Stimulated activated CD4-positive, alpha-beta T cell treated with anti-CD3 and anti-CD28 coated beads, TNF-alpha, amount 100 ng/mL, for 48 hours (primary cell): ENCODE data around the gene KCNJ14.
"Not testable (repeated sequence)": the region's sequence is repeated elsewhere in the genome, so short reads cannot be mapped to it uniquely, and the experiment has no call there.

Experiments used
- DNase-seq, 3 donors: peaks; one replicate each; pipeline ENCODE4 v3.0.0-alpha.2; 2020; ENCODE audit warnings: low read depth in 3 of 3

Gene KCNJ14

DNA sequence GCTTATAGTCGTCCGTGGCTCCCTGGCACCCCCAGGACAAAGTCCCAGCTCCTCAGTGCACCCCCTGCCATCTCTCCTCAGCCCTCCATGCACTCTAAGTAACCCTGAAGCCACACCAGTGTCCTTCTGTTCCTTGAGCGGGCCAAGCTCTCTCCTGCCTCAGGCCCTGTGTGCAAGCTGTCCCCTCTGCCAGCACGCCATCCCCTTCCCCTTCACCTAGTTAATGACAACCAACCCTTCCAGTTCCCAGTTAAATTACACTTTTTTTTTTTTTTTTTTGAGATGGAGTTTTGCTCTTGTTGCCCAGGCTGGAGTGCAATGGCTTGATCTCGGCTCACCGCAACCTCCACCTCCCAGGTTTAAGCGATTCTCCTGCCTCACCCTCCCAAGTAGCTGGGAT is 33.1 kb downstream of the KCNJ14 start:
- DNase-seq, result not testable (repeated sequence)

DNA sequence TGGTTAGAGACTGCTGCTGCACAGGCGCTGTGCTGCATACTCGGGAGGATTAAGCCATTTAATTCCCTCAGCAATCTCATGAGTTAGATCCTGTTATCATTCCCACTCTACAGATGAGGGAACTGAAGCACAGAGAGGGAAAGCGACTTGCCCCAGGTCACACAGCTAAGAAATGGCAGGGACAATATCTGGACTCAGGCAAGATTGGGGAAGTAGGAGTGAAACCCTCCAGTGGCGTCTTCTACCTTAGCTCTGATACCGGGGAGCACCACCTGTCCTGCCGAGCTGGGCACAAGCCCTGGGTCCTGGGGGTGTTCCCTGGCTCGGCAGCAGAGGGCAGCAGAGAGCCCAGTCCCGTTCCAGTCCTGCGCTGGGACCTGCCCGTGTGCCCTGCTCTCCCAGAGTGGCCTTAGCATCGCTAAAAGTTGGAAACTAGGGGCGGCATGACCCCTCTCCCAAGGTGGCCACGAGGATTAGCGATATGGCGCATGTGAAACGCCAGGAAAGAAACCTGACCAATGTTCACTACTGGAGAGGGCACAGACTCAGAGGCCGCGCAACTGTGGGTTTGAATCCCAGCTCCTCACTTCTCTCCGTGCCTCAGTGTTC is 34.3 kb downstream of the KCNJ14 start:
- peak; percentile 67 to 79 (median 75) for DNase-seq

DNA sequence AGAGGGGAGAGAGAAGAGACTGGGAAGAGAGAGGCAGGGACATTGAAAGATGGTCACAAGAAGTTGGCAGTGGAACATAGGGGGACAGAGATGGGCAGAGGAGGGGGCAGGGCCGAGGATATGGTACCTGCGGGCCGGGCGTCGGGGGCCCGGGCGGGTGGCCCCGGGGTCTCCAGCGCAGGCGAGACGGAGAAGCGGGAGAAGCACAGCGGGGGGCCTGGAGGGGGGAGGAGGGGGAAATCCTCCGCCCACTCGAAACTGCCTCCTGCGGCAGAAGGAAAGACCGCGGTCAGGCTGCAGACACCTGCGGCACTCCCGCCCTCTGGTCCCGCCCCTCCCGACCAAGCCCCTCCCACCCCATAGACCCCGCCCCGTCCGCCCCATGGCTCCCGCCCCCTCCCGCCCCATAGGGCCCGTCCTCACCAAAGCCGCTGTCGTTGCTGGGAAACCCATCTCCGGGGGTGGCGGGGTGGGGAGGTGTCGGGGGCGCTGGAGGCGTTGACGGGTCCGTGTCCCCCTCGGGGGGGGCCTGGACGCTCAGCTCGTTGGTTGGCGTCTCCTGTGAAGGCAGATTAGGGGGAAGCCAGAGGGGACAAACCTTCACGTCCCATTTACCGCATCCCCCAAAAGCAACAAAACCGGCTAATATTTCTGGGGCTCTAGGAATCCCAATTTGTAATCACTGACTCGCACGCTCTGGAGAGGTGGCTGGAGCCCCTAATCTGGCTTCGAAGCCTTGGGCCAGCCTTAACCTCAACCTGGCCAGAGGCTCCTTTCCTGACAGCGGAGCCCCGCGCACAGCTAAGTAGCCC is 35.8 kb downstream of the KCNJ14 start:
- DNase-seq, result no peak

DNA sequence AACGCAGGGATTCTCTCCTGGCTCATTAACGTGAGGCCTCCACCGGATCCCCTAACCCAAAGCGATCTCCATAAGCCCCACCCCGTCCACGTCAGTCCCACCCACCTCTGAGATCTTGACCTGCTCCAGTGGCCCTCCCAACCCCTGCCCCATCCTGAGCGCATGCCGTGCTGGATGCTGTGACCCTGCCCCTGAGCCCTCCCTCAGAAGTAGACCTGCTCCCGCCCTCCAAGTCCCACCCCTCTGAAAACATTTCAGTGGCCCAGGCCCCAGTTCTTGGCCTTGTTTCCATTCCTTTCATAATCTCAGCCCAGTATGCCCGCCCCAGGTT is 36.4 kb downstream of the KCNJ14 start:
- DNase-seq, result no peak

DNA sequence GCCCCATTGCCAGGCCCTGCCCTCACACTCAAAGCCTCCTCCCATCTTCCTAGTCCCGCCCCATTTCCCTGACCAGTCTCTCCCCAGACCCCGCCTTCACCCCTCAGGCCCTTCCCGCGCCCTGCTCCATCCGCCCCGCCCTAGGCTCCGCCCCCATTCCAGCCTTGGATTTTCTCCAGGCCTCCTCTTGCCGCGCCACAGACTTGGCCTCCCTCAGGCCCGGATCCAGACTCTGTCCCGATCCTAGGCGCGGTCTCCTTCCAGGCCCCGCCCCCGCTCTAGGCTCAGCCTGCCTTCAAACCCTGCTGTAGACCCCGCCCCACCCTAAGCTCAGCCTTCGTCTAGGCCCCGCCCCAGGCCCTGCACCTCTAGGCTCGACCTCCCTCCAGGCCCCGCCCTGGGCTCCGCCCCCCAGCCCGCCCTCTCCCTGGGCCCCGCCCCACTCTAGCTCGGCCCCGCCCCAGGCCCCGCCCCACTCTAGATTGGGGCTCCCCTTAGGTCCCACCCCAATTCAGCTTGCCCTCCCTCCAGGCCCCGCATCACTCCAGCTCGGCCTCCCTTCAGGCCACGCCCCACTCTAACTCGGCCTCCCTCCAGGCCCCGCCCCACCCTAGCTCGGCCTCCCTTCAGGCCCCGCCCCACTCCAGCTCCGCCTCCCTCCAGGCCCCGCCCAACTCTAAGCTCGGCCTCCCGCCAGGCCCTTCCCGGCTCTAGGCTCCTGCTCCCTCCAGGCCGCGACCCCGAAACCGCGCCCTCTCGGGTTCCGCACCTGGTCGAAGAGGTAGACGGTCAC is 37.7 kb downstream of the KCNJ14 start:
- DNase-seq, result peak; percentile 70 to 89 (median 88)

DNA sequence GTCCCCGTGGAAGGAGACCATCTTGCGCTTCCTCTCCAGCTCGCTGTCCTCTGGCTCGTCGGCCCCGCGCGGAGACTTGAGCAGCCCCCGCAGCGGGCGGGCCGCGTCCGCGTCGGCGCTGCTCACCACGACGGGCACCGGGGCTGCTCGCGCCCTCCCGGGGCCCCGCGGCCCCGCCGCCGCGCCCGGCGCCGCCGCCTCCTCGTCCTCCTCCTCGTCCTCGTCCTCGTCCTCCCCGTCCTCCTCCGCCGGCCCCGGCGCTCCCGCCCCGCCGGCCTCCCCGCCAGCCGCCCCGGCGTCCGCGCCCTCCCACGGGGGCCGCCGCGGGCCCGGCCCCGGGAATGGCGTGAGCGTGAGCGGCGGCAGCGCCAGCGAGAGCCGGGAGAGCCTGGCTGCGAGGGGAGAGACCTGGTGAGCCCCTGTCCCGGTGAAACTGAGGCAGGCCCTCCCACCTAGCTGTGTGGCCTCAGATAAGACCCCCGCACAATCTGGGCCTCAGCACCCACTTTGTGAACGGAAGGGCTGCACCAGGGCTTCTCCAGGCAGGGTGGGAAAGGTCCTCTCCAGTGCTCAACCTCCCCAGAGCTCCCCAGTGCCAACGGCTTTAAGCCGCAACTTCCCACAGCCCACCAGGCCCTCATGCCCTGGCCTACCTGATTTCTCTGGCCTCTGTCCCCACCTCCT is 38.5 kb downstream of the KCNJ14 start:
- no peak for DNase-seq

DNA sequence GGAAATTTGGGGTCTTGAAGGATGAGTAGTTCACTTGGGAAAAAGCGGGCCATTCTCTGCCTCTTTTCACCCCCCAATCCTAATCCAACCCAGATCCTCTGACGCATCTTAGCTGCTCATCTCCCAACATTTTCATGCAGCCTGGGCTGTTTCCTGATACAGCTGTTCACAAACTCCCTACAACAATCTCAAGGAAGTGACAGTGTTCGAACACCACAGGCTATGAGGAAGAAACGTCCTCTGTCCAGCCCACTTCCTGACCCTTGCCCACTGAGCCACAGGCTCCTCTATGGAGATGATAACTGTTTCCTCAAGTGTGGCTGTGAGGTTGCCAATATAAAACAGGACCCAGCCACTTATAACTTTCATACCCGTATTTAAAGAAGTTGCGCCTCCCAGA is 40.0 kb downstream of the KCNJ14 start:
- no peak for DNase-seq

DNA sequence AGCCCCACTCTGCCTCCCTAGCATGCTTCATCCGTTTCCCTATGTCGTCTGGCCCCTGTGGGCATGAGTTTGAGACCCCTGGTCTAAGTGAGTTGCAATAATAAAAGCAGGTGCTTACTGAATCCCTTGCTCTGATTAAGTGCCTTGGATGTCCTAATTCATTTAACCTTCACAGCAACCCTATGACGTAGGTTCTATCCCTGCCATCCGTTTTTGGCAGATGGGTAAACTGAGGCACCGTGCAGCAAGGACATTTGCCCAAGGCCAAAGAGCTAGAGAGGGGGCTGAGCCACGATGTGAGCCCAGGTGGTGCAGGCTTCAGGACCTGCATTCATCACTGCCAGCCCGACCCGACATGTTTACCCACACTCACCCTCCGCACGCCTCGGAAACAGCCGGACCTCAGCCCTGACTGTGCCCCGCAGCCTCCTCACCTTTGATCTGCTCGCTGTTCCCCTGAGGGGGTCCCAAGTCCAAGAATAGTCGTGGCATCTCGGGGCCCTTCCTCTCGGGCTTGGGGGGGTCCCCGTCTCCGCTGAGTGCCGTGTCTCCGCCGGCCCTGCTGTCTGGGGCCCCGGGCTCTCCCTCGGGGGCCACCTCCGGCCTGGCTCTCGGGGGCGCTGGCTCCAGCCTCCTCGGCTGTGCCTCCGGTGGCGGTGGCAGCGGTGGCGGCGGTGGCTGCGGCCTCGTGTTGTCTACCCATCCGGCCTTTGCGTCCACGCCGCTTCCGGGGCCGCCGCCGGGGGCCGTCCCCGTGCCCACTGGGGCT is 41.8 kb downstream of the KCNJ14 start:
- no peak for DNase-seq

DNA sequence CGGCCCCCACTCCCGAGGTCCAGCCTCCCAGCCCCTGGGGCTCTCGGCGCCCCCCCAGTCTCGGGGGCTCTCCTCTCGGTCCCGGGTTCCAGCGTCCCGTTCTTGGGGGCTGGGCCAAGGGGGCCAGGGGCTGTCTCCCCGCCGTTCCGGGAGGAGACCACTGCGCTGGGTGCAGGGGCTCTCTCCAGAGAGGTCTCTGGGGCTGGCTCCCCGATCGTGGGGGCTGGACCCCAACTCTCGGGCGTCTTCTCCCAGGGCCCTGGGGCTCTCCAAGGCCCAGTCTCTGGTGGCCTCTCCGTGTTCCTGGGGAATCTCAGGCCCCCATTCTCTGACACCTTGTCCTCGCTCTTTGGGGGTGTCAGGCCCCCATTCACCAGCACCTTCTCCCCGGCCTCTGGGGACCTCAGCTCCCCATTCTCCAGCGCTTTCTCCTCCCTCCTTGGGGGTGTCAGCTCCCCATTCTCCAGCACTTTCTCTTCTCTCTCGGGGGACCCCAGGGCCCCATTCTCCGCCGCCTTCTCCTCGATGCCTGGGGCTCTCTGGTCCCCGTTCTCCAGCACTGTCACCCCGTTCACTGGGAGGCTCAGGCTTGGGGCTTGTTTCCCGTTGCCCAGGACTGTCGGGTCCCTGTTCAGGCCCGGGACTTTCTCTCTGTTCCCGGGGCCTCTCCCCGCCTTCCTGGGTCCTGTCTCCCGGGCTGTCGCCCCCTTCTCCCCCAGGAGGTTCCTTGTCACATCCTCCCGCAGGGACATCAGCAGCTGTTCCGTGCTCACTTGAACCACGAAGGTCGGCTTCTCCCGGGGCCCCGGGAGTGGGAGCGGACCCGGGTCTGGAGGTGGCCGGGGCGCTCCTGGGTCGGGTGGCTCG is 42.6 kb downstream of the KCNJ14 start:
- DNase-seq, result no peak

DNA sequence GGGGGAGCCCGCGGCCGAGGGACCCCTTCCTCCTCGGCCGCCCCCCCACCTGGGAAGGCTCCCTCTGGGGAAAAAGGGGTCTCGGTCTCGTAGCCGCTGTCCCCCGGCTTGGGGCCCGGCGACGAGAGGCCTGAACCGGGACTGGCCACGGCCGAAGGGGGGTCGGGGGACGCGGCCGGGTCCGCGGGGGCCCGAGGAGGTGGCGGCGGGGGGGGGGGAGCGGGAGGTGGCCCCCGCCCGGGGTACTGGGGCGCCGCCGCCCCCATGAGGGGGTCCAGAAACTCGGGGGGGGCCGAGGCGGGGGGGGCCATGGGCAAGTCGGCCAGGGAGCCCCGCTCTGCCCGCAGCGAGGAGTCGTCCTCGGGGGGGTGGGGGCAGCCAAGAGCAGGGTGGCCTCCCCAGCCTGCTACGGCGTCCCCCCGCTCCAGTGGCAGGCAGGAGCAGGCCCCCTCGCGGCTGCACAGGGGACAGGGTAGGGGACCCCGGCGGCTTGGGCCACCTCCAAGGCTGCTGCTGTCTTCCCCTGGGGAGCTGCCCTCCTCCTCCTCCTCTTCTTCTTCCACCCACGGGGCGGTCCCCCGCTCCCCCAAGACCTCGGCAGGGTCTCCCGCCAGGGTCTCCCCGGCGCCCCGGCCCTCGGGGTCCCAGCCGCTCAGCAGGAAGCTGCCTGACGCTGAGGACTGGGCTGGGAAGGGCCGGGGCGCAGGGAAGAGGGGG is 43.4 kb downstream of the KCNJ14 start:
- DNase-seq, result no peak

DNA sequence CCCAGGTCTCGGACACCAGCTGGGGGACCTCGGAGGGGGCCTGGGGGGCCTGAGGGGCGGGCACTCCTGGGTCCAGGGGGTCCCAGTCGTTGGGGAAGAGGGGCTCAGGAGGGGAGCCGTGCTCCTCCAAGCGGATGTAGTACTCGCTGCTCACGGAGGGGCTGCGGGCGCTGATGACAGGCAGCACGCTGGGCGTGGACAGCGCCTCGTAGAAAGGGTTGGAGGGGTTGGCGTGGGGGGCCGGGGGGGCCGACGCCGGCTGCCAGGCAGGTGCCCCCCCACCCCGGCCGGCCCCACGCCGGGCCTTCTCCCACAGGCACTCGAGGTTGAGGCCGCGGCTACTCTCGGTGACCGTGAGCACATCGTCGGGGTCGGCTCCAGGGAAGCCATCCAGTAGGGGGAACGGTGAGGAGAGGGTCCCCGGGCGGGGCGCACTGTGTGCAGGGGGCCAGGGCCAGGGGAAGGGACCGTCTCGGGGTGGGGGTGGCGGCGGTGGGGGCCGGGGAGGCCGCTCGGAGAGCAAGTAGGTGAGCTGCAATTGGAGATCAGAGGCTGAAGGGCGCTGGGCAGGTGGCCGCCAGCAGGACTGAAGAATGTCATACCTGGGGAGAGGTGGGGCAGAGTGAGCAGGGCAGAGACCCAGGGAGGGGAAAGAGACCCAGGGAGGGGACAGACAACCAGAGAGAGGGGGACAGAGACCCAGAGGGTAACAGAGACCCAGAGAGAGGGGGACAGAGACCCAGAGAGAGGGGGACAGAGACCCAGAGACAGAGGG is 44.1 kb downstream of the KCNJ14 start:
- DNase-seq, result no peak

DNA sequence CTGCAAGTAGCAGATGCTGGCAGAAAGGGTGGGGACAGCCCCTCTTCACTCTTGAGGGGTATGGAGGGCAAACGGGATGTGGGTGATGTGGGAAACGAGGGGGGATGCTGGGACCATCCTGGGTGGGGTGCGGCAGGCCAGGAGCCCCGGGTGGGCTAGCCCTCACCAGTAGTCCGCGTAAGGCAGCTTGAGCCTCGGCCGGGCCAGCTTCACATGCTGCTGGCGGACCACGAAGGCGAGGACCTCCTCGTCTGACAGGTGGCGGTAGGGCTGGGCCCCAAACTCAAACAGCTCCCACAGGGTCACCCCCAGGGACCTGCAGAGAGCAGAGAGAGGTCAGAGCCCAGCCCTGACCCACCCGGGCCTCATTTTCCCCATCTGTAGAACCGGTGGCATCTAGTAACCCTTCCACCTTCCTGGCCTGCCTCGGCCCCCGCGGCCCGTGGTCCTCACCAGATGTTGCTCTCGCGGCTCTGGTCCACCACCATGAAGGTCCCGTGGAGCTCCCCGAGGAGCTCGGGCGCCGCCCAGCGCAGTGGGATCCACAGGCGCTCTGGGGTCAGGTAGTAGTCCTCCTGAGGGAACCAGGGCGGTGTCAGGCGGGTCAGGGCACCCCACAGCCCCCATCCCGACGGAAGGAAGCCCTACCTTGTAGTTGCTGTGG is 45.6 kb downstream of the KCNJ14 start:
- DNase-seq, result no peak

DNA sequence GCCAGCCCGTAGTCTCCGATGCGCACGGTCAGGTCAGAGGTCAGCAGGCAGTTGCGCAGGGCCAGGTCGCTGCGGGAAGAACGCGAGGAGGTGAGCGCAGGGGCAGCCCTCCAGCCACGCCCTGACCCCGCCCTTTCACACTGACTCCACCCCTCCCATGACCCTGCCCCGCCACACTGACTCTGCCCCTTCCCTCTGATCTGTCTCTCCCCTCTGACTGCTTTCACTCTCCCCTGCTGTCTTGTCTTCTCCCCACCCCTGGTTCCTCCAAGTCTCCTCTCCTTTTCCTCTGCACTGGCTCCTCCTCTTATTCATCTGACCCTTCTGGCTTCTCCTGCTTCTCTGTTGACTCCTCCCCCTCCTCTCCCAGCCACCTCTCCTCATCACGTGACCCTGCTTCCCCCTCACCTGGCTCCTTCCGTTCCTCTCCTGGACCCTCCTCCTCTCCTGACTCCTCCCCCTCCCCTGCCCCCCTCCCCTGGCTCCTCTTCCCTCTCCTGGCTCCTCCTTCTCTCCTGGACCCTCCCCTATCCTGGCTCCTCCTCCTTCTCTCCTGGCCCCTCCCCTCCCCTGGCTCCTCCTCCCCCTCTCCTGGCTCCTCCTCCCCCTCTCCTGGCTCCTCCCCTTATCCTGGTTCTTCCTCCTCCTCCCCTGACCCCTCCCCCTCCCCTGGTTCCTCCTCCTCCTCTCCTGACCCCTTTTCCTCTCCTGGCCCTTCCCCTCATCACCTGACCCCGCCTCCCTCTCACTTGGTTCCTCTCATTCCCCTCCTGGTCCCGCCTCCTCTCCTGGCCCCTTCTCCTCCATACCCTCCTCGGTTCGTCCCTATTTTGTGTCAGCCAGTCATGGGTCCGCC is 46.3 kb downstream of the KCNJ14 start:
- peak in 2 of 3 donors; percentile 44 to 72 for DNase-seq

DNA sequence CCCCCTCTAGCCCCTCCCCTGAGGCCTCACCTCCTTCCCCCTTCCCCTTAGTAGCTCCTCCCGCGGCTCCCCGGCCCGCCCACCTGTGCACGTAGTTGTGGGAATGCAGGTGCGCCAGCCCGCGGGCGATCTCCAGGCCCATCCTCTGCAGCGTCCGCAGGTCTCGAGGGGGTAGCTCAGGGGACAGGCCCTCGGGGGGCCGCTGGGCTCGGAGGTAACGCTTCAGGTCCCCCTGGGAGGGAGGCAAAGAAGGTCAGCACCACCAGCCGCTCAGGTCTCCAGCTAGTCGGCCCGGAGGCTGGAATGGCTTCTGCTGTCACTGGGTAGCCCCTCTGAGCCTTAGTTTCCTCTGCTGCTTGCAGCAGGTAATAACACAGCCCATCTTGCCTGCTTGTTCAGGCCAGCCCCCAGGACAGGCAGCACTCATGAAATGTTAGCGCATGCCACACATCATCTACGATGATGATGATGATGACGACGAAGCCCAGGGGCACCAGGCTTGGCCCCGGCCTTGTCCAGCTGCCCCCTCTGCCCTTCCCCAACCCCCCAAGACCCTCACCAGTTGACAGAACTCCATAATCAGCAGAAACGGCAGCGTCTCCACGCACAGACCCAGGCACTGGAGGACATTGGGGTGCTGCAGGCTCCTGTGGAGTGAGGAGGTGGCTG is 47.1 kb downstream of the KCNJ14 start:
- peak in 1 of 3 donors; percentile 74 for DNase-seq

DNA sequence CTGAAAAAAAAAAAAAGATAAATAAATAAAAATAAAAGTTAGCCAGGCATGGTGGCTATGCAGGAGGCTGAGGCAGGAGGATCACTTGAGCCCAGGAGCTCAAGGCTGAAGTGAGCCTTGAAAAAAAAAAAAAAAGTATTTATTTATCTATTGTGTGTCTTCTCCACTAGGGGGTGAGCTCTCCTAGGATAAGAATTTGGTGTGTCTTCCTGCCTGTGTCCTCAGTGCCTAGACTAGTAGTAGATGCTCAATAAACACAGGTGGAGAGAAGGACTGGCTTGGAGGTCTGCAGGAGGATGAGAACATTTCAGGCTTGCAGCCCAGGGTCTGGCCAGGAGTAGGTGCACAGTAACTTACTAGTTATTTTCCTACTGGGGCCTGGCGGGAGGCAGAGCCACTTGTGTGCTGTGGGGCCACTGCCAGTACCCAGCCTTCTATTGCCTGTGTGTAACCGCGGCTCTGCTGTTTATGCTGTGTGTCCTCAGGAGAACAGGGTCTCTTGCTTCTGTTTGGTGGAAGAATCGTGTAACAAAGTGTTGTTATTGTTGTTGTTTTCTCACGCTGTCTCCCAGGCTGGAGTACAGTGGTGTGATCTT is 50.9 kb downstream of the KCNJ14 start:
- no peak for DNase-seq

DNA sequence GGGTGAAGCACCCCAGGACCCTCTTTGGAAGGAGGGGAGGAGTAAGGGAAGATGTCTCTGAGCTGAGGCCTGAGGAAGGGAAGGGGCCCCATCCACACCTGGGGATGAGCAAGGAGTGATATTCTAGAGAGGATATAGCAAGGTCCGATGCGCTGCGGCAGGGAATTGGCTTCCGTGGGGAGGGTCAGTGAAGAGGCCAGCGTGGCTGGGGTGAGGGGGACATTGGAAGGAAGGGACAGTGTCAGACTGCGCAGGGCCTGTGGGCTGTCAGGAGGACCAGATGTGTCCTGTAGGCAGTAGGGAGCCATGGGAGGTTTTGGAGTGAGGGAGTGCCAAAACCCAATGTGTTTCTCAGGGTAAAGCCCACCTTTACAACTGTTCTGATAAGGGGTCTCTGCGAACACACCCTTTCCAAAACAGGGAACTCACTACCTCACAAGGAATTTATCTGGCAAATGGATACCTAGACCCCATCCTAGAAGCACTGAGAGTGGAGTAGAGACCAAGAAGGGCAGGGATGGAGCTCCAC is 52.6 kb downstream of the KCNJ14 start:
- DNase-seq, result no peak
